Loucy (cell line): Measurements from ENCODE around the gene IGF2BP3.

Experiments
- CTCF ChIP-seq: fragments of 200-600 bp; sonication (generic); conservative IDR thresholded peaks from 2 replicates; pipeline ENCODE4 v1.5.1; 2014; ENCODE audit warnings: mild to moderate bottlenecking, antibody characterized with exemption, low read length
- EZH2phosphoT487 ChIP-seq: fragments of 200-600 bp; IDR thresholded peaks from 2 replicates; pipeline ENCODE4 v1.6.1; 2018; ENCODE audit warnings: antibody characterized with exemption, mild to moderate bottlenecking, moderate library complexity, borderline replicate concordance

- TF ChIP-seq CTCF: no peak
- no peak for TF ChIP-seq EZH2phosphoT487
Observed at GRCh38 chr7:23438171-23438570, 32.1 kb downstream of the IGF2BP3 start.
